ENCODE results near the gene TMEM161A.

TMEM161A gene

GRCh38 chr19:19075126-19075525 is 63.2 kb downstream of the TMEM161A start:
- TF ChIP-seq CTCF (IDR thresholded peaks at IDR 0.05; ENCODE audit: insufficient read depth, low read depth, low read length, missing control alignments): no peak
- H3K4me3 ChIP-seq (ENCODE audit: low read length): no peak overlapping the region
- no peak for DNase-seq (ENCODE audit: low read depth)

- TF ChIP-seq CTCF (IDR thresholded peaks at IDR 0.05; ENCODE audit: insufficient read depth, low read depth, low read length, missing control alignments): no peak
- DNase-seq (ENCODE audit: low read depth): no peak
- no peak overlapping the region for H3K4me3 ChIP-seq (ENCODE audit: low read length)
Measured at GRCh38 chr19:19074196-19074882, 63.9 kb downstream of the TMEM161A start.

- DNase-seq (ENCODE audit: low read depth): no peak
- no peak overlapping the region for H3K4me3 ChIP-seq (ENCODE audit: low read length)
- no peak for TF ChIP-seq CTCF (IDR thresholded peaks at IDR 0.05; ENCODE audit: insufficient read depth, low read depth, low read length, missing control alignments)
Measured at GRCh38 chr19:19071897-19072296, 66.4 kb downstream of the TMEM161A start.
